K562 (cell line): ENCODE data around the gene ASIC3. TPM values are rescaled to one million over a fixed set of nuclear protein-coding genes. Genes with fewer than 3 reads are reported as not detected.

Experiments used
- CEBPG ChIP-seq, 3 experiments: fragments of 200-800 bp in 1 of 3; sonication (Bioruptor generic) in 1 of 3; sonication (generic) in 1 of 3; formaldehyde crosslinking in 1 of 3; IDR thresholded peaks in 2 of 3; conservative IDR thresholded peaks in 1 of 3; 2 replicates each; pipeline versions ENCODE4 v1.6.1 to v1.8.0; 2016 to 2022; ENCODE audit warnings: missing compliant biosample characterization in 2 of 3, missing genetic modification characterization in 2 of 3, mild to moderate bottlenecking in 1 of 3, missing genetic modification reagents in 1 of 3
- COPS2 ChIP-seq: fragments of 450-650 bp; conservative IDR thresholded peaks from 2 replicates; pipeline ENCODE4 v1.6.1; 2016; ENCODE audit warnings: mild to moderate bottlenecking, moderate library complexity
- LCOR ChIP-seq: sonication (generic); formaldehyde crosslinking; IDR thresholded peaks from 2 replicates; pipeline ENCODE4 v1.8.0; 2022; ENCODE audit warnings: mild to moderate bottlenecking, missing genetic modification reagents
- RAD51 ChIP-seq: fragments of 450-650 bp; IDR thresholded peaks from 2 replicates; pipeline ENCODE4 v1.7.1; 2016; ENCODE audit warnings: low read depth, mild to moderate bottlenecking, borderline replicate concordance
- STAT5A ChIP-seq: IDR thresholded peaks from 2 replicates; pipeline ENCODE4 v1.6.1; 2012; ENCODE audit warnings: low read length, inconsistent platforms, borderline replicate concordance
- TEAD1 ChIP-seq, 2 experiments: fragments of 450-650 bp in 1 of 2; sonication (generic) in 1 of 2; formaldehyde crosslinking; IDR thresholded peaks; 2 replicates each; pipeline versions ENCODE4 v1.4.0 to v1.8.0; 2020 to 2022; ENCODE audit warnings: mild to moderate bottlenecking in 2 of 2, missing genetic modification reagents in 1 of 2
- ZNF707 ChIP-seq: fragments of 250-450 bp; sonication (Bioruptor Pico); conservative IDR thresholded peaks from 2 replicates; pipeline ENCODE4 v1.8.0; 2022; ENCODE audit warnings: inconsistent platforms, mild to moderate bottlenecking, moderate library complexity
- polyA plus RNA-seq, 8 experiments: library from polyadenylated mRNA; depleted of rRNA in 4 of 8; stranded (reverse) in 5 of 8; unstranded in 3 of 8; fragments of >200 nt; fragmentation: Nextera tagmentation in 2 of 8; fragmentation: Illumina TruSeq in 1 of 8; extraction: Ambion mirVana in 2 of 8; extraction: Trizol in 1 of 8; gene quantifications; 2 replicates each; pipeline versions ENCODE4 v1.2.1 to v1.2.3, GENCODE V29; 2011 to 2014; ENCODE audit warnings: inconsistent platforms in 1 of 8, missing spikeins in 1 of 8
- total RNA-seq, 7 experiments: library from RNA; depleted of rRNA in 6 of 7; stranded (reverse); fragments of >200 nt in 6 of 7; fragmentation: Illumina TruSeq in 2 of 7; extraction: Trizol in 2 of 7; gene quantifications; 2 replicates each; pipeline versions ENCODE4 v1.2.1 to v1.2.3, GENCODE V29; 2011 to 2021; ENCODE audit warnings: low replicate concordance in 1 of 7
- TF ChIP-seq, protein P1 (sequence below): fragments of 150-350 bp; IDR thresholded peaks from 2 replicates; pipeline ENCODE4 v1.6.1; 2014; ENCODE audit warnings: low read depth, mild to moderate bottlenecking, low read length, borderline replicate concordance
- TF ChIP-seq, protein P2 (sequence below): fragments of 450-650 bp; IDR thresholded peaks from 2 replicates; pipeline ENCODE4 v1.6.1; 2017; ENCODE audit warnings: antibody characterized with exemption
- TF ChIP-seq, protein P3 (sequence below): sonication (generic); formaldehyde crosslinking; IDR thresholded peaks from 2 replicates; pipeline ENCODE4 v1.8.0; 2022; ENCODE audit warnings: mild to moderate bottlenecking, missing genetic modification reagents
- TF ChIP-seq, protein P4 (sequence below): fragments of 250-450 bp; sonication (Bioruptor Pico); IDR thresholded peaks from 2 replicates; pipeline ENCODE4 v1.5.0; 2021; ENCODE audit warnings: mild to moderate bottlenecking, borderline replicate concordance
- TF ChIP-seq, protein P5 (sequence below): fragments of 250-450 bp; sonication (Bioruptor Pico); IDR thresholded peaks from 2 replicates; pipeline ENCODE4 v1.8.0; 2022; ENCODE audit warnings: inconsistent platforms, mild to moderate bottlenecking, moderate library complexity, borderline replicate concordance
- TF ChIP-seq, protein P6 (sequence below): sonication (generic); formaldehyde crosslinking; IDR thresholded peaks from 2 replicates; pipeline ENCODE4 v1.8.0; 2022; ENCODE audit warnings: mild to moderate bottlenecking, missing genetic modification reagents

ASIC3 gene
- total and polyA plus RNA-seq, 9 of the 15 experiments (the other 6 are each of a cell fraction or from before 2014, with no cell fraction given) = 0.11 to 5.0 (median 0.87) TPM

DNA sequence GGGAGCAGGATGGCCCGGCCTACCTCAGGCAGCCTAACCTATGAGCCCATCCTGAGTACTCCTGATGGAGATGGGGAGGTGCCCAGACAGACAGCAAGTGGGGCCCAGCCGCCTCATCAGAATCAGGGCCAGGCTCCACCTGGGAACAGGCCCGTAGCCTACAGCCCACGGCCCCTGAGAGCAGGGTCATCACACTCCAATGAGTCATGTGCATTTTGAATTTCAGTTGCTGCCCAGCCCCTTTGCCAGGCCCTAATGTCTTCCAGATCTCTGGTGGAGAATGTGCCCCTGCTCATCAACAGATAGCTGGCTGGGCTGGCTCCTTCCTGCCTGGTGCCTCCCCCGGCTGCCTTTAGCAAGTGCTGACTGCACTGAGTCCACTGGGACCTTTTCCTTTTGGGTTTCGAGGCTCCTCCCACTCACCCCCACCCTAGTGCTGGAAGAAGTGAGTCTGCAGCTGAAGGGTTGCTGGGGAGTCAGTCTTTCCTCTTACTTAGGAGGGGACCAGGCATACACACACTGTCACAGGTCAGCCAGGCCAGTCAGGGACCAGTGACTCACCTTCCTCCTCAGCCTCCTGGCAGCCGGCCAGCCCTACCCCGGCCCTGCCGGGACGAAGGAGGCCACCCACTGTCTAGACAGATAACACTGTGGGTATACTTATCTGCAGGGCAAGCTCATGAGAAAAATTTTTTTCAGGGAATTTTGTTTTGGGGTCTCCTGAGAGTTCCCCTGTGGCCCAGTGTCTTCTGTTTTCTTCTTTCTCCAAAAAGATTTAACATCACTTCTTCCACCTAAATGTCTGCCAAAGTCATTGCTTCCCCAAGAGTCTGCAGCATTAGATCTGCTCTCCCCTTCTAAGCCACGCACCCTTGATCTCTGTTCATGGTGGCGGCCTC is 9.1 kb upstream of the ASIC3 start (continued):
- TF ChIP-seq, protein P1, sequence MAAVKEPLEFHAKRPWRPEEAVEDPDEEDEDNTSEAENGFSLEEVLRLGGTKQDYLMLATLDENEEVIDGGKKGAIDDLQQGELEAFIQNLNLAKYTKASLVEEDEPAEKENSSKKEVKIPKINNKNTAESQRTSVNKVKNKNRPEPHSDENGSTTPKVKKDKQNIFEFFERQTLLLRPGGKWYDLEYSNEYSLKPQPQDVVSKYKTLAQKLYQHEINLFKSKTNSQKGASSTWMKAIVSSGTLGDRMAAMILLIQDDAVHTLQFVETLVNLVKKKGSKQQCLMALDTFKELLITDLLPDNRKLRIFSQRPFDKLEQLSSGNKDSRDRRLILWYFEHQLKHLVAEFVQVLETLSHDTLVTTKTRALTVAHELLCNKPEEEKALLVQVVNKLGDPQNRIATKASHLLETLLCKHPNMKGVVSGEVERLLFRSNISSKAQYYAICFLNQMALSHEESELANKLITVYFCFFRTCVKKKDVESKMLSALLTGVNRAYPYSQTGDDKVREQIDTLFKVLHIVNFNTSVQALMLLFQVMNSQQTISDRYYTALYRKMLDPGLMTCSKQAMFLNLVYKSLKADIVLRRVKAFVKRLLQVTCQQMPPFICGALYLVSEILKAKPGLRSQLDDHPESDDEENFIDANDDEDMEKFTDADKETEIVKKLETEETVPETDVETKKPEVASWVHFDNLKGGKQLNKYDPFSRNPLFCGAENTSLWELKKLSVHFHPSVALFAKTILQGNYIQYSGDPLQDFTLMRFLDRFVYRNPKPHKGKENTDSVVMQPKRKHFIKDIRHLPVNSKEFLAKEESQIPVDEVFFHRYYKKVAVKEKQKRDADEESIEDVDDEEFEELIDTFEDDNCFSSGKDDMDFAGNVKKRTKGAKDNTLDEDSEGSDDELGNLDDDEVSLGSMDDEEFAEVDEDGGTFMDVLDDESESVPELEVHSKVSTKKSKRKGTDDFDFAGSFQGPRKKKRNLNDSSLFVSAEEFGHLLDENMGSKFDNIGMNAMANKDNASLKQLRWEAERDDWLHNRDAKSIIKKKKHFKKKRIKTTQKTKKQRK = no peak
- TF ChIP-seq TEAD1 (CRISPR knock-in tag; IDR thresholded peaks at IDR 0.05) (peak in 1 of 2 experiments; percentile 67; a peak in 2 of 4 replicates), COPS2 (no peak), CEBPG (CRISPR knock-in tag; IDR thresholded peaks at IDR 0.05) (no peak), CEBPG (tag; conservative IDR thresholded peaks at IDR 0.05 in 1 of 2, IDR thresholded peaks at IDR 0.05 in 1 of 2) (no peak), ZNF707 (CRISPR knock-in tag) (no peak), LCOR (CRISPR knock-in tag) (peak; percentile 99), STAT5A (peak; percentile 86; the same call in 1 of the 2 replicates), RAD51 (peak; percentile 38; the same call in 1 of the 2 replicates)
- TF ChIP-seq, protein P2, sequence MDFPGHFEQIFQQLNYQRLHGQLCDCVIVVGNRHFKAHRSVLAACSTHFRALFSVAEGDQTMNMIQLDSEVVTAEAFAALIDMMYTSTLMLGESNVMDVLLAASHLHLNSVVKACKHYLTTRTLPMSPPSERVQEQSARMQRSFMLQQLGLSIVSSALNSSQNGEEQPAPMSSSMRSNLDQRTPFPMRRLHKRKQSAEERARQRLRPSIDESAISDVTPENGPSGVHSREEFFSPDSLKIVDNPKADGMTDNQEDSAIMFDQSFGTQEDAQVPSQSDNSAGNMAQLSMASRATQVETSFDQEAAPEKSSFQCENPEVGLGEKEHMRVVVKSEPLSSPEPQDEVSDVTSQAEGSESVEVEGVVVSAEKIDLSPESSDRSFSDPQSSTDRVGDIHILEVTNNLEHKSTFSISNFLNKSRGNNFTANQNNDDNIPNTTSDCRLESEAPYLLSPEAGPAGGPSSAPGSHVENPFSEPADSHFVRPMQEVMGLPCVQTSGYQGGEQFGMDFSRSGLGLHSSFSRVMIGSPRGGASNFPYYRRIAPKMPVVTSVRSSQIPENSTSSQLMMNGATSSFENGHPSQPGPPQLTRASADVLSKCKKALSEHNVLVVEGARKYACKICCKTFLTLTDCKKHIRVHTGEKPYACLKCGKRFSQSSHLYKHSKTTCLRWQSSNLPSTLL = no peak
- TF ChIP-seq, protein P3, sequence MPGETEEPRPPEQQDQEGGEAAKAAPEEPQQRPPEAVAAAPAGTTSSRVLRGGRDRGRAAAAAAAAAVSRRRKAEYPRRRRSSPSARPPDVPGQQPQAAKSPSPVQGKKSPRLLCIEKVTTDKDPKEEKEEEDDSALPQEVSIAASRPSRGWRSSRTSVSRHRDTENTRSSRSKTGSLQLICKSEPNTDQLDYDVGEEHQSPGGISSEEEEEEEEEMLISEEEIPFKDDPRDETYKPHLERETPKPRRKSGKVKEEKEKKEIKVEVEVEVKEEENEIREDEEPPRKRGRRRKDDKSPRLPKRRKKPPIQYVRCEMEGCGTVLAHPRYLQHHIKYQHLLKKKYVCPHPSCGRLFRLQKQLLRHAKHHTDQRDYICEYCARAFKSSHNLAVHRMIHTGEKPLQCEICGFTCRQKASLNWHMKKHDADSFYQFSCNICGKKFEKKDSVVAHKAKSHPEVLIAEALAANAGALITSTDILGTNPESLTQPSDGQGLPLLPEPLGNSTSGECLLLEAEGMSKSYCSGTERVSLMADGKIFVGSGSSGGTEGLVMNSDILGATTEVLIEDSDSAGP (CRISPR knock-in tag) = no peak
- TF ChIP-seq, protein P4, sequence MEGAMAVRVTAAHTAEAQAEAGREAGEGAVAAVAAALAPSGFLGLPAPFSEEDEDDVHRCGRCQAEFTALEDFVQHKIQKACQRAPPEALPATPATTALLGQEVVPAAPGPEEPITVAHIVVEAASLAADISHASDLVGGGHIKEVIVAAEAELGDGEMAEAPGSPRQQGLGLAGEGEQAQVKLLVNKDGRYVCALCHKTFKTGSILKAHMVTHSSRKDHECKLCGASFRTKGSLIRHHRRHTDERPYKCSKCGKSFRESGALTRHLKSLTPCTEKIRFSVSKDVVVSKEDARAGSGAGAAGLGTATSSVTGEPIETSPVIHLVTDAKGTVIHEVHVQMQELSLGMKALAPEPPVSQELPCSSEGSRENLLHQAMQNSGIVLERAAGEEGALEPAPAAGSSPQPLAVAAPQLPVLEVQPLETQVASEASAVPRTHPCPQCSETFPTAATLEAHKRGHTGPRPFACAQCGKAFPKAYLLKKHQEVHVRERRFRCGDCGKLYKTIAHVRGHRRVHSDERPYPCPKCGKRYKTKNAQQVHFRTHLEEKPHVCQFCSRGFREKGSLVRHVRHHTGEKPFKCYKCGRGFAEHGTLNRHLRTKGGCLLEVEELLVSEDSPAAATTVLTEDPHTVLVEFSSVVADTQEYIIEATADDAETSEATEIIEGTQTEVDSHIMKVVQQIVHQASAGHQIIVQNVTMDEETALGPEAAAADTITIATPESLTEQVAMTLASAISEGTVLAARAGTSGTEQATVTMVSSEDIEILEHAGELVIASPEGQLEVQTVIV (CRISPR knock-in tag) = no peak
- TF ChIP-seq, protein P5, sequence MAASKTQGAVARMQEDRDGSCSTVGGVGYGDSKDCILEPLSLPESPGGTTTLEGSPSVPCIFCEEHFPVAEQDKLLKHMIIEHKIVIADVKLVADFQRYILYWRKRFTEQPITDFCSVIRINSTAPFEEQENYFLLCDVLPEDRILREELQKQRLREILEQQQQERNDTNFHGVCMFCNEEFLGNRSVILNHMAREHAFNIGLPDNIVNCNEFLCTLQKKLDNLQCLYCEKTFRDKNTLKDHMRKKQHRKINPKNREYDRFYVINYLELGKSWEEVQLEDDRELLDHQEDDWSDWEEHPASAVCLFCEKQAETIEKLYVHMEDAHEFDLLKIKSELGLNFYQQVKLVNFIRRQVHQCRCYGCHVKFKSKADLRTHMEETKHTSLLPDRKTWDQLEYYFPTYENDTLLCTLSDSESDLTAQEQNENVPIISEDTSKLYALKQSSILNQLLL (CRISPR knock-in tag) = no peak
- TF ChIP-seq, protein P6, sequence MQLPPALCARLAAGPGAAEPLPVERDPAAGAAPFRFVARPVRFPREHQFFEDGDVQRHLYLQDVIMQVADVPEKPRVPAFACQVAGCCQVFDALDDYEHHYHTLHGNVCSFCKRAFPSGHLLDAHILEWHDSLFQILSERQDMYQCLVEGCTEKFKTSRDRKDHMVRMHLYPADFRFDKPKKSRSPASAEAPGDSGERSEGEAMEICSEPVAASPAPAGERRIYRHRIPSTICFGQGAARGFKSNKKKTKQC (CRISPR knock-in tag) = no peak
